ENCODE measurements around the gene CSNK1A1L.
"Not testable (repeated sequence)": the region's sequence is repeated elsewhere in the genome, so short reads cannot be mapped to it uniquely, and the experiment has no call there.

The CSNK1A1L gene

DNA sequence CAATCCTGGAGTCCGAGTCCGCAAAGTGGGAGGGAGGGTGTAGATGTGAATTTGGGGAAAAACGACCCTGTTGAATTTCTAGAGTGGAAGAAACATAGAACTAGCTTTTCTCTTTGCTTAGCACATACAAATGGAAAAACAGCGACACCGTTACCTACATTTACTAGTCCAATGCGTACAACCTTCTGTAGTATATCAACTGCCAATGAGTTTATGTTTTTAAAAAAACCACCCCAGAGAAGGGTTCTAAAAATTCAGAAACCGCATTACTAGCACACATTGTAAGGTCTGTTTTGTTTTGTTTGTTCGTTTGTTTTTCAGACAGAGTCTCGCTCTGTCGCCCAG is 45.6 kb downstream of the CSNK1A1L start:
- peak overlapping the region; percentile 96 to 98 for H3K4me3 Mint-ChIP-seq
- H3K27ac Mint-ChIP-seq = peak overlapping the region; percentile 98
- peaks cover 9 to 14% of the 10 kb centered on the region in 2 donors for H3K36me3 Mint-ChIP-seq
- peak; percentile 33 to 35 for ATAC-seq (replicated peaks)
- peaks cover 3 to 7% of the 10 kb centered on the region in 2 donors for H3K27me3 Mint-ChIP-seq
- peaks cover 13 to 22% of the 10 kb centered on the region in 2 donors for H3K4me1 Mint-ChIP-seq
- DNase-seq = no peak
- H3K9me3 Mint-ChIP-seq = no peaks in the 10 kb centered on the region

DNA sequence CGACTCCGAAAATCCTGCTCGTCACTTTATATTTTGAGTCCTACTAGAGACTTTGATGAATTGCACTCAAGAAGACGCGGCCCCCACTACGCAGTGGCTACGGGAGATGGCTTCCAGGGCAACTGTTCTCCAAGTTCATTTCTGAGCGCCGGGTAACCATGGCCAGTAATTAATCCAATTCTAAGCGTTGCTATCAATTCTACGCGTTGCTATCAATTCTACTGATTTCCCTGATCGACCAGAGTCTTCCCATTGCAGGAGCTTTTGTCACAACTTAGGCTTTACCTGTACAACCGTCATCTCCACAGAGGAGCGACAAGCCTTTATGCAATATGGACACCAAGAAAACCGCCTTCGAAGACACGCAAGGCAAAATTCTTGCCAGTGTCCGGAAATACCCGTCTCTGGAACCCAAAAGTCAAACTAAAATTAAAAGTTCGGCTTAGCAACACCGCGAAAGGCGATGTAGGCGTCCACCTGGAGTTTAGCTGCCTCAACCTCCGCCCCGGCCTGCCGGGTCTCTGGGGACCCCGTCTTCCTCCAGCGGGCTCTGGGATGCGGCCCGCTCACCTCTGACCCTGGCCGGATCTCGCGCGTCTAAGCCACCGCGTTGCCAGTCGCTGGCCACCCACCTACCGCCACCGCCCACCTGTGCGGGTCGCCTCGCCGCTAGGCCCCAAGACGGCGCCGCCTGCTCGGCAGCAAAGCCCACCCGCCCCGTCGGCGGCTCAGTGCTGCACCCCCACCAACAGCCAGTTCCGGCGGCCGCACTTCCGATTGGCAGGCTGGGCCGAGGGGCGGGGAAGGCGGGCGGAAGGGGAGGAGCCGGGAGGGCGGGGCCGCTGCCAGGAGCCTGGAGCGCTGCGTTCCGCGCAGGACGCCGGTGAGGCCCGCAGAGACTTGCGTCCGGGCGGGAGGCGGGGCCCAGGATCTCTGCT is 46.3 kb downstream of the CSNK1A1L start, which contains the start of gene SUPT20H:
SUPT20H (minus strand) TSS at position 779 of the 938 bp plus-strand sequence. CDS start 8,198 bp downstream, outside the sequence.
- Mint-ChIP-seq H3K4me3 (peak within 1 kb of the TSS; percentile 96 to 98), H3K27me3 (peaks cover 0 to 7% of the 10 kb centered on the region in 2 donors), H3K9me3 (no peaks in the 10 kb centered on the region), H3K4me1 (peaks cover 13 to 22% of the 10 kb centered on the region in 2 donors), H3K36me3 (peaks cover 11 to 16% of the 10 kb centered on the region in 2 donors), H3K27ac (peak within 1 kb of the TSS; percentile 98)
- ATAC-seq (replicated peaks) (peak; percentile 96 to 98), DNase-seq (peak; percentile 89)

DNA sequence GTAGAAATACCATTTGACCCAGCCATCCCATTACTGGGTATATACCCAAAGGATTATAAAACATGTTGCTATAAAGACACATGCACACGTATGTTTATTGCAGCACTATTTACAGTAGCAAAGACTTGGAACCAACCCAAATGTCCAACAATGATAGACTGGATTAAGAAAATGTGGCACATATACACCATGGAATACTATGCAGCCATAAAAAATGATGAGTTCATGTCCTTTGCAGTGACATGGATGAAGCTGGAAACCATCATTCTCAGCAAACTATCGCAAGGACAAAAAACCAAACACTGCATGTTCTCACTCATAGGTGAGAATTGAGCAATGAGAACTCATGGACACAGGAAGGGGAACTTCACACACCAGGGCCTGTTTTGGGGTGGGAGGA is 49.2 kb downstream of the CSNK1A1L start:
- peaks cover 19 to 33% of the 10 kb centered on the region in 2 donors for H3K4me1 Mint-ChIP-seq
- not testable (repeated sequence) for H3K27me3 Mint-ChIP-seq; H3K27ac Mint-ChIP-seq; DNase-seq; H3K9me3 Mint-ChIP-seq; ATAC-seq (replicated peaks); H3K4me3 Mint-ChIP-seq
- H3K36me3 Mint-ChIP-seq = peaks cover 27 to 35% of the 10 kb centered on the region in 2 donors

Measured in stimulated activated naive B cell treated with anti-CD40 and anti-IgM and Interleukin-4, amounts not matched to agents 10 μg/mL and 1 μg/mL and 100 μg/mL, for 72 hours (primary cell).